NCI-H774 (cell line): Measurements from ENCODE around the gene DNLZ.
"Not testable (repeated sequence)": the region's sequence is repeated elsewhere in the genome, so short reads cannot be mapped to it uniquely, and the experiment has no call there.

Experiments
- DNase-seq: peaks from one replicate; lab custom pipeline; 2025; lab: John Stamatoyannopoulos, UW

Gene DNLZ

GRCh38 chr9:136363106-136363948 is at the start of gene DNLZ:
DNLZ (minus strand) TSS chr9:136363744; CDS start chr9:136363714, 30 bp downstream.
- peak; percentile 93 for DNase-seq

- DNase-seq: no peak
These were observed 49.4 kb upstream of the DNLZ start for GRCh38 chr9:136412962-136413361.

DNA sequence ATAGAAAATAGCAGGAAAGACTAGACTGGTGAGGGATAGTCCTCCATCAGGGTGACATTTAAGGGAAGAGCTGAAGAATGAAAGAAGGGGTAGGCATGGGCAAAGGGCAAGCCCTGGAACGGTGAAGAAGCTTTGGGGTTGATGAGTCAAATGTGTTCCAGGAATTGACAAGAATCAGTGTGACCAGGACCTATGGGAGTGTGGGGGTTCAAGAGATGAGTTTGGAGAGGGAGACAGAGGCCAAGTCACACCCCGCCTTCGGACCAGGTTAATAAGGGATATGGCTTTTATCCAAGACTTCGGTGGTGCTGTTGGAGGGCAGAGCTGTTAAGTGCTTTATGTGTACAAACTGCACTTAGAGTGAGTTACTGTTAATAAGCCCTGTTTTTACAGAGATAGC is 47.8 kb upstream of the DNLZ start:
- no peak for DNase-seq

- DNase-seq: peak; percentile 91
These were observed 47.1 kb upstream of the DNLZ start, which contains the start of the genes ENTR1 and PMPCA for GRCh38 chr9:136410500-136411287. ENTR1 (minus strand) TSS chr9:136410614; CDS start chr9:136410397, 217 bp downstream. PMPCA (plus strand) TSS chr9:136410658; CDS start chr9:136410669, 11 bp downstream.

GRCh38 chr9:136409557-136410455 is 46.3 kb upstream of the DNLZ start:
- peak; percentile 29 for DNase-seq

- no peak for DNase-seq
These were observed 44.4 kb upstream of the DNLZ start for GRCh38 chr9:136407911-136408310.

GRCh38 chr9:136407061-136407460 is 43.5 kb upstream of the DNLZ start:
- DNase-seq: not testable (repeated sequence)

- not testable (repeated sequence) for DNase-seq
These were observed 42.4 kb upstream of the DNLZ start for GRCh38 chr9:136405904-136406303.

- no peak for DNase-seq
These were observed 41.9 kb upstream of the DNLZ start for GRCh38 chr9:136405481-136405880.

DNA sequence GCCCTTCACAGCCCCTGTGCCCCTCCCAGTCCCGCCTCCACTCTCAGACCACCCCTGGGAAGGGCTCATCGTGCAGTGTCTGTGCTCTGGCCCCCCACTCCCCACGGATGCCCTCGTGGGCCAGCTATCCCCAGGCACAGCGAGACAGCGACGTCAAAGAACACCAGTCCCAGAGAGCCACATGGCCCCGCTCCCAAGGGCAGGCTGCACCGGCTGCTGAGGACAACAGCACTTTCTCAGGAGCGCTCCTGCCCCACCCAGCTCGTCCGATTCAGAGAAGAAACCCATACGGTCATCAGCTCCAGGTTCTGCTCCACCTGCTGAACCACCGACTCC is 41.2 kb upstream of the DNLZ start:
- no peak for DNase-seq

- no peak for DNase-seq
These were observed 40.6 kb upstream of the DNLZ start for GRCh38 chr9:136403915-136404800.

GRCh38 chr9:136403538-136403914 is 40.0 kb upstream of the DNLZ start:
- no peak for DNase-seq

DNA sequence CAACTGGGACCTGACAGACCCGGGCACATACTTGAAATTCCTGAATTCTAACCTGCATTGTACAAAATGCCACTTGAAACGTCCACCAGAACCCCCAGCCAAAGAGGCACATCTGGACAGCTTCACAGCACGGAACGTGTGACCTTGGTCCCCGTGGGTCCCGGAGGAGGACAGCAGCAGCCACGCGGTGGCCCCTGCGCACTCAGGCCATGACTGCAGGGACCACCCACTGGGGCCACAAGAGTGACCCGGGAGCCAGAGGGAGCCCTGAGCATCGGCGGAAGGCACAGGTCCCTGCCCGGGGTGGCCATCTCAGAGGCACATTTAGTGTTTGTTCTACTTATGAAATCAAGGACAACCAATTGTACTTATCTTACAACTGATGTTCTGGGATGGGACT is 38.5 kb upstream of the DNLZ start:
- no peak for DNase-seq

DNA sequence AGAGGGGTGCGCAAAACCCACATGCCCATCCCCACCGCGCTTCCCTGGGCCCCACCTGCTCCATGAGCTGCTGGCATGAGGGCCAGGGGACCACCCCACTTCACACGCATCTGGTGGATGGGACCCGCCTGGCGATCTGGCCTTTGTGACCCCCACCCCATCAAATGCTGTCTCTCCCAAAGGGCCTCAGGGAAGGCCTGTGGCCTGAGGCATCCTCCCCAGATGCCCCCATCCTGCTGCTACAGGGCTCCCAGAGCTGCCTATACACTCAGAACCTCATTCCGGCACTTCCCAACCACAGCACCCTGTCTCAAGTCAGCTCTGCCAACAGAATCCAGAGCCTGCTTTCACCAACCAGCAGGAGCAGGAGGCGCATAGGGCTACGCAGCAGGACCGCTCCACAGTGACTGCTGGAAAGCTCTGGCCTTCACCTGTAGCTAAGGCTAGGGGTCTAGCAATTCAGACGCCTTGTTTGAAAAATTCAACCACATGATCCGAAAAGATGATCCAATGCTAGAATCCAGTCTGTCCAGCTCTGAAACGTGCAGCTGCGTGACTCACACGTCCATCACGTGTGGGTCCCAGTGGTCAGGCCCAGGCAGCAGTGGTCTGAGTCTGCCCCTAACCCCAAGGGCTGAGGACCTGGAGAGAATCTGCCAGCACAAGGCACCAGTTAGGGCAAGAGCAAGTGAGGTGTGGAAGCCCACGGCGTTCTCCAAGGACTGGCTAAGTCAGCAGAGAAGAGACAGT is 37.8 kb upstream of the DNLZ start:
- DNase-seq: no peak

DNA sequence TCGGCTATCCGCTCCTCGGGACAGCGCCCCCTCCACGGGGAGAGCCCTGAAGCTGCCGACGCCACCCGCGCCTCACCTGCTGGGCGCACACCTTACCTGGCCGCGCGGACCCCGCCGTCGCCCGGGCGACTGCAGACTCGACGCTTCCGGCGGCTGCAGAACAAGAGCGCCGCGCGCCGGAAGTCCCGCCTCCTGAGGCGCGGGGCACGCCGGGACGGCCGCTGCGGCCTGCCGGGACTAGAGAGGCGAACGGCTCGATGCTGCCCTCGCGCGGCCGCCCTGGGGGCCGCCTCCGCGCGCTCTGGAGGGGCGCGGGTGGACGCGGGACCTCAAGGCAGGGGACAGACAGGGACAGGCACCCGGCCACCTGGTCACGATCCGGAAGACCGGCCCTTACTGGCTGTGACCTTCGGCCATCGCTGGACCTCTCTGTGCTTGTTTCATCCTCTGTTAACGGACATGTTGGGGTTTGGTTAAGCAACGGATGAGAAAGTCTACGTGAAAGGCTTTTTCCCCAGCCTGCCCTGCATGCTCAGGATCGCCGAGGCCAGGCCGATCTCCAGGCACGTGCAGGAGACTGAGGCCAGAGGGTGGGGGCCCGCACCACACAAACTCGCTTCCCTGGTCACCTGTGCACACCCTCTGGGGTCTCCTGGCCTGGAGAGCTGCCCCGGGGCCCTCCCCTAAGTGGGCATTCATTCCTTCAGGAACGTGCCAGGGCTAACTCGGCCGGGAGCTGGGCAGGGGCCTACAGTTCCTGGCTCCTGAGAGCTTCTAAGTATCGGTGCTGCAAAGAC is 36.7 kb upstream of the DNLZ start, which contains the start of gene SNAPC4:
Gene SNAPC4 (minus strand): TSS at position 133 of the 797 bp plus-strand sequence. CDS start 1,742 bp downstream, outside the sequence.
- DNase-seq: peak; percentile 93

DNA sequence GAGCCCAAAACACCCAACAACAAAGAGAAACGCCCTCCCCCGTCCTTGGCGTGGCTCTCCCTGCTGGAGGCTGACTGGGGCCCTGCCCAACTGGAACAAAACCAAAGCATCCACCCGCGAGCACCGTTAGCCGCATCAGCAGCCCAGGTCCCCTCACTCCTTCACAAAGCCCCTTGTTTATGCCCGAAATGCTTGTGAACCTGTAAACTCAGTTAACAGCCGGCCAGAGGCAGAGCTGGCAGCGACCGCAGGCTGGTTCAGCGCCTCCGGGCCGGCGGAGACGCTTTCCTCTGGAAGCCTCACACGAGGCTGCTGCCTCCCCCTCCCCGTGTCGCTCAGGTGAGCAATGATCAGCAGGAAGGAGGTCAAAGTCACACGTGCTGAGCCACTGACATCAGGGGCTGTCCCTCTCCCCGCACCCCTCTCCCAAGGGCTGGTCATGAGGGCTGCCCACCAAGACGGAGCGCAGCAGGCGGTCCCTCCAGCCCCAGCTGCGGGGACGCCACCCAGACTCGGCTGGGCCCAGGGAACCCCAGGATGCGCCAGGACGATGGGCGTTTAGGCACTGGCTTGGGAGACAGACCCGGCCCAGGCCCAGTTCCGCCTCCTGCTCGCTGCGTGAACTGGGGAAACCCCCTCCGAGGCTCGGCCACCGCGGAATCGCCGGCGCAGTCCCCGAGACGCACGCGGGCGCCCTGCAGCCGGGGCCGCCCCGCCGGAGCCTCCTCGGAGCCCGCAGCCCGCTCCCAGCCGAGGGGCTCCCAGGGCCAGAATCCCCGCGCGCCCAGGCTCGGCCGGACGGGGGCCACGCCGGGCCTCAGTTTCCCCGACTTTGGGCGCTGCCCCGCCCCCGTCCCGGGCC is 35.9 kb upstream of the DNLZ start:
- no peak for DNase-seq

DNA sequence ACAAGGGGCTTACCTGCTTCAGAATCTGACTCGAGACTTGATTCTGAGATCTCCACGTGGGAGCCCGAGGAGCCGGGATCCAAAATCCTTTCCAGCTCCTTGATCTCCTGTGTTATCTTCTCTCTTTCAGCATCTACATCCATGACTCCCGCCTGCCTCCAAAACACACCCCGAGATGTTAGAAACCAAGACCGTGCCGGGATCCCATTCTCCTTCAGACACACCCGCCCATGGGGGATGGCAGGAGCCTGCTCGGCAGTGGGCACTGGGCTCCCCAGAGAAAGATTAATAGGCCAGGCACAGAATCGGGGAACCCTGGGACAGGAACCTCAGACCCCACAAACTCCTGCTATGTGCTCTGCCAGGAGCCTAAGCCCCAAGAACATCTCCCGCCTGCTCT is 34.7 kb upstream of the DNLZ start:
- DNase-seq: no peak

DNA sequence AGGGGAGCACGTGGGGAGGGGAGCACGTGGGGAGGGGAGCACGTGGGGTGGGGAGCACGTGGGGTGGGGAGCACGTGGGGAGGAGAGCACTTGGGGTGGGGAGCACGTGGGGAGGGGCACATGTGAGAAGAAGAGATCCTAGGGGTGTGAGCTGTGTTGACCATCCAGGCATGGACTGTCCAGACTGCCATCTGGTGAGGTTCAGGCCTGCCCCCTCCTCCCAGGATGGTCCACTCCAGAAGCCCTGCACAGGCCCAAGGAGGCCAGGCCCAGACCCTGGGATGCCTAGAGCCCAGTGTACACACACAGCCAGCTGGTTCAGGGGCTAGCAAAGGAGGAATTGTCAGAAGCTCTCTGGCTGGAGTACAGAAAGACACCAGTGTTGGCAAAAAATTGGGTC is 34.1 kb upstream of the DNLZ start:
- no peak for DNase-seq

DNA sequence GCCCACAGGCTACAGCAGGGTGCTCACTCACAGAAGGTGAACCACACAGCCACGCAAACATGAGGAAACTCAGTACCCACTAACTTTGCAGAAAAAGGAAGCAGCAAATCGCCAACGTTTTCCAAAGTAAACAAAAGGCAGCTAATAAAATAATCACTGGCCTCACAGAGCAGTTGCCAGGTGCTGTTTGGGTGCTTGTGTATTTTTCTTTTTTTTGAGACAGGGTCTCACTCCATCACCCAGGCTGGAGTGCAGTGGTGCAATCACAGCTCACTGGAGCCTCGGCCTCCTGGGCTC is 32.6 kb upstream of the DNLZ start:
- DNase-seq: no peak
